Caco-2 (cell line): ENCODE results near the gene TAF5L. TPM values are rescaled to one million over a fixed set of nuclear protein-coding genes. Genes with fewer than 3 reads are reported as not detected.

ENCODE experiments used
- BruUV-seq: library from RNA; stranded (reverse); fragments of 400-500 nt; replicated peaks from 2 replicates; lab custom pipeline; 2021; lab: Mats Ljungman, UMichigan
- CTCF ChIA-PET: fragments of 300-600 bp; sonication (Branson Sonifier 250); formaldehyde crosslinking; loops from one replicate; lab custom pipeline; 2022; ENCODE audit warnings: antibody characterized with exemption; lab: Charles Lee
- POLR2A ChIA-PET: fragments of 300-600 bp; sonication (Branson Sonifier 250); formaldehyde crosslinking; loops from one replicate; lab custom pipeline; 2022; ENCODE audit warnings: antibody characterized with exemption; lab: Charles Lee
- DNase-seq, 2 experiments: peaks; one replicate each; pipeline versions ENCODE4 v3.0.0 to v3.0.0-alpha.2; 2020 to 2022
- H3K27me3 ChIP-seq: replicated peaks from 2 replicates; pipeline ENCODE4 v1.6.0; 2011; ENCODE audit warnings: low read length; ENCODE audit not compliant: control insufficient read depth, insufficient read depth
- H3K36me3 ChIP-seq: 2 replicates; pipeline ENCODE4 v1.5.1; 2011; ENCODE audit warnings: low read length; ENCODE audit not compliant: control insufficient read depth, insufficient read depth
- H3K4me1 ChIP-seq: fragments of 250-450 bp; sonication (Bioruptor Pico); 2 replicates; pipeline ENCODE4 v1.5.1; 2020; ENCODE audit warnings: mild to moderate bottlenecking
- H3K4me3 ChIP-seq: 2 replicates; pipeline ENCODE4 v1.5.1; 2011; ENCODE audit warnings: low read depth, mild to moderate bottlenecking, control low read depth, low read length
- H3K9me3 ChIP-seq: fragments of 250-450 bp; sonication (Bioruptor Pico); 2 replicates; pipeline ENCODE4 v1.5.1; 2020; ENCODE audit warnings: mild to moderate bottlenecking, moderate library complexity
- H3K27ac Mint-ChIP-seq: one replicate; pipeline ENCODE4 v1.8.0; 2022; ENCODE audit warnings: mixed read lengths; ENCODE audit not compliant: unreplicated experiment
- H3K27me3 Mint-ChIP-seq: one replicate; pipeline ENCODE4 v1.8.0; 2022; ENCODE audit warnings: mixed read lengths; ENCODE audit not compliant: insufficient read depth, unreplicated experiment
- H3K36me3 Mint-ChIP-seq: one replicate; pipeline ENCODE4 v1.8.0; 2022; ENCODE audit warnings: mild to moderate bottlenecking, mixed read lengths; ENCODE audit not compliant: insufficient read depth, unreplicated experiment
- H3K4me1 Mint-ChIP-seq: one replicate; pipeline ENCODE4 v1.8.0; 2022; ENCODE audit warnings: low read depth, mixed read lengths; ENCODE audit not compliant: unreplicated experiment
- H3K4me3 Mint-ChIP-seq: one replicate; pipeline ENCODE4 v1.8.0; 2022; ENCODE audit warnings: mild to moderate bottlenecking, moderate library complexity, mixed read lengths; ENCODE audit not compliant: unreplicated experiment
- H3K9me3 Mint-ChIP-seq: one replicate; pipeline ENCODE4 v1.8.0; 2022; ENCODE audit warnings: mixed read lengths; ENCODE audit not compliant: unreplicated experiment
- intact Hi-C: fragments of 100-400 bp; cut with micrococcal nuclease; formaldehyde crosslinking; loops from one replicate; pipeline ENCODE4 v1.10.0; 2022; ENCODE audit not compliant: unreplicated experiment
- total RNA-seq: library from RNA; stranded (reverse); gene quantifications from 2 replicates; pipeline ENCODE4 v1.2.3, GENCODE V29; 2022
- TF ChIP-seq, protein P1 (sequence below), 2 experiments: fragments of 200-600 bp in 1 of 2; IDR thresholded peaks; 1 replicate in 1 of 2; 2 replicates in 1 of 2; pipeline versions ENCODE4 v1.5.1 to v1.8.0; 2011 to 2022; ENCODE audit warnings: antibody characterized with exemption in 1 of 2, control low read depth in 1 of 2, inconsistent platforms in 1 of 2, low read depth in 1 of 2, low read length in 1 of 2, mild to moderate bottlenecking in 1 of 2, moderate library complexity in 1 of 2; ENCODE audit not compliant: insufficient read depth in 1 of 2, severe bottlenecking in 1 of 2, unreplicated experiment in 1 of 2

The TAF5L gene
- total RNA-seq, 1 experiment from 2014 or later, result 23.8 TPM

DNA sequence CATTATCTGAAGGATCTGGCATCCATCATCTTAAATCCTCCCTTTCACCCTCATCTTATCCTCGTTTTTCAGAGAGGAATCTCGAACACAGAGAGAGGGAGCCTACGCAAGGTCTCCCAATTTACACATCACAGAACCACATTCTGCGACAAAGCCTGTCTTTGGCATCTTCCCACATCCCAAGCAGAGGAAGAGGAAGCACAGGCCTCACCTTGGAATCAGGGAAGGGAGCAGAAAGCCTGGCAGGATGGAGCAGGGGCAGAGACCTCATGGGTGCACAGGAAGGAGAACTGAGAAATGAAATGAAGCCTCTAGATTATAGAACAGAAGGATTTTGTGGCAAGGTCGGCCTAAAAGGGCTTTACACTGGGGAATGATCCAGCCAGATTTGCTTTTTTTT, 73.2 kb downstream of the TAF5L start:
- Mint-ChIP-seq H3K4me3 (no peak overlapping the region), H3K4me1 (peaks cover 16% of the 10 kb centered on the region), H3K9me3 (no peaks in the 10 kb centered on the region), H3K27me3 (no peaks in the 10 kb centered on the region), H3K27ac (peak overlapping the region; percentile 41), H3K36me3 (no peaks in the 10 kb centered on the region)
- TF ChIP-seq, protein P1, sequence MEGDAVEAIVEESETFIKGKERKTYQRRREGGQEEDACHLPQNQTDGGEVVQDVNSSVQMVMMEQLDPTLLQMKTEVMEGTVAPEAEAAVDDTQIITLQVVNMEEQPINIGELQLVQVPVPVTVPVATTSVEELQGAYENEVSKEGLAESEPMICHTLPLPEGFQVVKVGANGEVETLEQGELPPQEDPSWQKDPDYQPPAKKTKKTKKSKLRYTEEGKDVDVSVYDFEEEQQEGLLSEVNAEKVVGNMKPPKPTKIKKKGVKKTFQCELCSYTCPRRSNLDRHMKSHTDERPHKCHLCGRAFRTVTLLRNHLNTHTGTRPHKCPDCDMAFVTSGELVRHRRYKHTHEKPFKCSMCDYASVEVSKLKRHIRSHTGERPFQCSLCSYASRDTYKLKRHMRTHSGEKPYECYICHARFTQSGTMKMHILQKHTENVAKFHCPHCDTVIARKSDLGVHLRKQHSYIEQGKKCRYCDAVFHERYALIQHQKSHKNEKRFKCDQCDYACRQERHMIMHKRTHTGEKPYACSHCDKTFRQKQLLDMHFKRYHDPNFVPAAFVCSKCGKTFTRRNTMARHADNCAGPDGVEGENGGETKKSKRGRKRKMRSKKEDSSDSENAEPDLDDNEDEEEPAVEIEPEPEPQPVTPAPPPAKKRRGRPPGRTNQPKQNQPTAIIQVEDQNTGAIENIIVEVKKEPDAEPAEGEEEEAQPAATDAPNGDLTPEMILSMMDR (IDR thresholded peaks at IDR 0.05; ENCODE audit: insufficient read depth in 1 of 2, low read depth in 1 of 2, low read length in 1 of 2, severe bottlenecking in 1 of 2, unreplicated experiment in 1 of 2), result no peak
- no peaks in the 10 kb centered on the region for H3K27me3 ChIP-seq
- ChIA-PET CTCF (no interaction called here), POLR2A (no interaction called here)
- no peaks in the 10 kb centered on the region for H3K36me3 ChIP-seq
- intact Hi-C loops, result no loop called here
- BruUV-seq, result no TSS peak
- H3K4me1 ChIP-seq, result peaks cover 7% of the 10 kb centered on the region; the same call in 1 of the 2 replicates
- no peaks in the 10 kb centered on the region for H3K9me3 ChIP-seq
- no peak for DNase-seq
- H3K4me3 ChIP-seq, result no peak overlapping the region

DNA sequence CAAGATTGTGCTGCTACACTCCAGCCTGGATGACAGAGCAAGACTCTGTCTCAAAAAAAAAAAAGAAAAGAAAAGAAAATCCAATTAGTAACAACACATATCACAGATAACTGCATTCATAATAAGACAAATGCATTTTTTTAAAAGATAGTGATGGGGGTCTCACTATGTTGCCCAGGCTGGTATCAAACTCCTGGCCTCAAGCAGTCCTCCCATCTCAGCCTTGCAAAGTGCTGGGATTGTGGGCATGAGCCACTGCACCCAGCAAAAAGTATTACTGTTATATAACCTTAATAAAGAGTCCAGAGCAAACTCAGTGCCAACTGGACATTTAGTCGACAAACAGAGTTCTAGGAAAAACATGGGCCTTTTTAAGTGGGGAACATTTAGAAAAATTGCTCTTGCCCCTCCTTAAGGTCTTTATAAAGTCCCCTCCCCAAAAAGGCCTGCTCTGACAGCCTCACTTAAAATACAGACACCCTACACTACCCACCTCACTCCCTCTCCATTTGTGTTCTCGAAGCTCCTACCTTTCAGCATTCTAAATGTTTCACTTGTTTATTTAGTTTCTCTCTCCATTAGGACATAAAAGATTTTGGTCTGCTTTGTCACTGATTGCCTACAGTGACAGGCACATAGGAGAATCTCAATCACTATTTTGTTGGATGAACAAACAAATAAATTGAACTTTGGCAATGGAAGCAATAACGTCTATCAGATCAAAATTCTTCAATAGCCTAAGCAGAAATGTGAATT, 74.9 kb downstream of the TAF5L start:
- H3K4me1 Mint-ChIP-seq, result peaks cover 6% of the 10 kb centered on the region
- H3K36me3 Mint-ChIP-seq, result peaks cover under 1% of the 10 kb centered on the region
- no TSS peak for BruUV-seq
- no peak overlapping the region for H3K27ac Mint-ChIP-seq
- Histone ChIP-seq H3K4me3 (no peak overlapping the region), H3K36me3 (peaks cover 2% of the 10 kb centered on the region; the same call in 1 of the 2 replicates), H3K9me3 (no peaks in the 10 kb centered on the region), H3K4me1 (no peaks in the 10 kb centered on the region), H3K27me3 (no peaks in the 10 kb centered on the region)
- H3K27me3 Mint-ChIP-seq, result no peaks in the 10 kb centered on the region
- ChIA-PET CTCF (no interaction called here), POLR2A (no interaction called here)
- H3K4me3 Mint-ChIP-seq, result no peak overlapping the region
- DNase-seq, result no peak
- TF ChIP-seq, protein P1 (IDR thresholded peaks at IDR 0.05; ENCODE audit: insufficient read depth in 1 of 2, low read depth in 1 of 2, low read length in 1 of 2, severe bottlenecking in 1 of 2, unreplicated experiment in 1 of 2), result no peak
- intact Hi-C loops, result no loop called here
- H3K9me3 Mint-ChIP-seq, result no peaks in the 10 kb centered on the region

GRCh38 chr1:229547542-229547941, 78.4 kb downstream of the TAF5L start:
- ChIA-PET CTCF (no interaction called here), POLR2A (no interaction called here)
- H3K9me3 ChIP-seq, result no peaks in the 10 kb centered on the region
- H3K4me1 Mint-ChIP-seq, result peaks cover 6% of the 10 kb centered on the region
- no peaks in the 10 kb centered on the region for H3K27me3 ChIP-seq
- no peak overlapping the region for H3K27ac Mint-ChIP-seq
- H3K4me1 ChIP-seq, result no peaks in the 10 kb centered on the region
- BruUV-seq, result no TSS peak
- peaks cover 27% of the 10 kb centered on the region for H3K36me3 Mint-ChIP-seq
- intact Hi-C loops, result no loop called here
- DNase-seq, result no peak
- H3K4me3 ChIP-seq, result no peak overlapping the region
- H3K9me3 Mint-ChIP-seq, result no peaks in the 10 kb centered on the region
- H3K4me3 Mint-ChIP-seq, result no peak overlapping the region
- TF ChIP-seq, protein P1 (IDR thresholded peaks at IDR 0.05; ENCODE audit: insufficient read depth in 1 of 2, low read depth in 1 of 2, low read length in 1 of 2, severe bottlenecking in 1 of 2, unreplicated experiment in 1 of 2), result no peak
- peaks cover 2% of the 10 kb centered on the region; the same call in 1 of the 2 replicates for H3K36me3 ChIP-seq
- H3K27me3 Mint-ChIP-seq, result no peaks in the 10 kb centered on the region
